Measurements from ENCODE around the gene TTLL10.

- TF ChIP-seq POLR2A (IDR thresholded peaks at IDR 0.05; ENCODE audit: low read length) (no peak), GATA1 (IDR thresholded peaks at IDR 0.05; ENCODE audit: low read depth, low read length) (no peak)
These were observed 65.1 kb downstream of the TTLL10 start for GRCh38 chr1:1238702-1239178.
